Endothelial cell of umbilical vein (primary cell): ENCODE data around the gene NFATC3. TPM values are rescaled to one million over a fixed set of nuclear protein-coding genes. Genes with fewer than 3 reads are reported as not detected.

Experiments used
- BruUV-seq: library from RNA; stranded (reverse); fragments of 400-500 nt; replicated peaks from 2 replicates; lab custom pipeline; 2021; lab: Mats Ljungman, UMichigan
- CTCF ChIA-PET: fragments of 300-600, 350-600 bp; sonication (Branson Sonifier 250); formaldehyde crosslinking; loops from one replicate; lab custom pipeline; 2021; ENCODE audit warnings: antibody characterized with exemption, inconsistent platforms; lab: Charles Lee
- POLR2A ChIA-PET: fragments of 300-600, 350-600 bp; sonication (Branson Sonifier 250); formaldehyde crosslinking; loops from one replicate; lab custom pipeline; 2021; ENCODE audit warnings: antibody characterized with exemption, inconsistent platforms; lab: Charles Lee
- DNase-seq: peaks from one replicate; pipeline ENCODE4 v3.0.0-alpha.2; 2011; ENCODE audit warnings: low read depth, low spot score
- FAIRE-seq: peaks from 2 replicates; lab custom pipeline; 2011; peaks lifted over from hg19 to GRCh38; lab: Jason Lieb, UNC
- H2AFZ ChIP-seq: 2 replicates; pipeline ENCODE4 v1.6.0; 2012; ENCODE audit warnings: low read depth, low read length, control low read depth, inconsistent platforms
- H3K27ac ChIP-seq: 2 replicates; pipeline ENCODE4 v1.5.1; 2011; ENCODE audit warnings: low read depth, mild to moderate bottlenecking, control low read depth, low read length, moderate library complexity; ENCODE audit not compliant: insufficient read depth
- H3K27me3 ChIP-seq, 2 experiments: 2 replicates each; pipeline versions ENCODE4 v1.6.0 to v1.6.1; 2011; ENCODE audit warnings: low read length in 2 of 2, mixed read lengths in 1 of 2; ENCODE audit not compliant: control insufficient read depth in 2 of 2, insufficient read depth in 2 of 2
- H3K36me3 ChIP-seq, 2 experiments: 2 replicates in 1 of 2; 3 replicates in 1 of 2; pipeline ENCODE4 v1.5.1; 2011; ENCODE audit warnings: low read length in 2 of 2, mild to moderate bottlenecking in 1 of 2, moderate library complexity in 1 of 2; ENCODE audit not compliant: control insufficient read depth in 2 of 2, insufficient read depth in 2 of 2; ENCODE audit errors: extremely low read depth in 1 of 2
- H3K4me1 ChIP-seq: 3 replicates; pipeline ENCODE4 v1.5.1; 2011; ENCODE audit warnings: mild to moderate bottlenecking, low read length; ENCODE audit not compliant: control insufficient read depth, insufficient read depth; ENCODE audit errors: extremely low read depth
- H3K4me2 ChIP-seq: 2 replicates; pipeline ENCODE4 v1.6.1; 2011; ENCODE audit warnings: low read length, control low read depth, mixed read lengths; ENCODE audit not compliant: insufficient read depth
- H3K4me3 ChIP-seq, 3 experiments: fragments of 200-600 bp in 1 of 3; sonication (generic), shearing (Covaris generic) in 1 of 3; replicated peaks in 1 of 3; 2 replicates each; pipeline ENCODE4 v1.5.1; 2011 to 2016; ENCODE audit warnings: control low read depth in 3 of 3, low read length in 3 of 3, mild to moderate bottlenecking in 2 of 3, inconsistent platforms in 1 of 3, low read depth in 1 of 3, moderate library complexity in 1 of 3; ENCODE audit not compliant: insufficient read depth in 1 of 3
- H3K79me2 ChIP-seq: 2 replicates; pipeline ENCODE4 v1.6.0; 2012; ENCODE audit warnings: low read length, inconsistent platforms; ENCODE audit not compliant: control insufficient read depth, insufficient read depth
- H3K9ac ChIP-seq: replicated peaks from 2 replicates; pipeline ENCODE3; 2011; ENCODE audit warnings: low read length, control low read depth; ENCODE audit not compliant: insufficient read depth; ENCODE audit errors: extremely low read depth
- H3K9me1 ChIP-seq: replicated peaks from 3 replicates; pipeline ENCODE4 v1.6.0; 2011; ENCODE audit warnings: mild to moderate bottlenecking, low read length; ENCODE audit not compliant: control insufficient read depth, insufficient read depth; ENCODE audit errors: extremely low read depth
- H3K9me3 ChIP-seq: replicated peaks from 2 replicates; pipeline ENCODE4 v1.5.1; 2012; ENCODE audit warnings: low read length, inconsistent platforms; ENCODE audit not compliant: control insufficient read depth, insufficient read depth
- H4K20me1 ChIP-seq: replicated peaks from 2 replicates; pipeline ENCODE3; 2011; ENCODE audit warnings: mild to moderate bottlenecking, low read length; ENCODE audit not compliant: control insufficient read depth, insufficient read depth; ENCODE audit errors: extremely low read depth
- CTCF ChIP-seq, 2 donors: IDR thresholded peaks; 1 replicate in 1 of 2; 2 replicates in 1 of 2; pipeline ENCODE4 v1.5.1; 2011; ENCODE audit warnings: low read length in 2 of 2, mild to moderate bottlenecking in 2 of 2, moderate library complexity in 2 of 2, control low read depth in 1 of 2, inconsistent platforms in 1 of 2, low read depth in 1 of 2; ENCODE audit not compliant: insufficient read depth in 1 of 2; ENCODE audit errors: extremely low read depth in 1 of 2
- EZH2 ChIP-seq: IDR thresholded peaks from 2 replicates; pipeline ENCODE4 v1.6.1; 2012; ENCODE audit warnings: borderline replicate concordance, low read depth, mild to moderate bottlenecking, moderate library complexity, low read length, inconsistent platforms; ENCODE audit not compliant: severe bottlenecking
- FOS ChIP-seq: IDR thresholded peaks from 2 replicates; pipeline ENCODE4 v1.6.1; 2011; ENCODE audit warnings: mild to moderate bottlenecking, low read length, moderate library complexity, borderline replicate concordance; ENCODE audit not compliant: insufficient read depth
- GATA2 ChIP-seq: IDR thresholded peaks from 2 replicates; pipeline ENCODE4 v1.7.0; 2011; ENCODE audit warnings: low read depth, mild to moderate bottlenecking, moderate library complexity, mixed read lengths, low read length; ENCODE audit not compliant: insufficient read length, insufficient read depth
- JUN ChIP-seq: IDR thresholded peaks from 2 replicates; pipeline ENCODE4 v1.6.1; 2011; ENCODE audit warnings: borderline replicate concordance, low read depth; ENCODE audit not compliant: insufficient read length, insufficient read depth
- MYC ChIP-seq: IDR thresholded peaks from one replicate; pipeline ENCODE4 v1.6.1; 2011; ENCODE audit warnings: mild to moderate bottlenecking, low read depth, low read length
- POLR2A ChIP-seq: IDR thresholded peaks from 2 replicates; pipeline ENCODE4 v1.6.1; 2012; ENCODE audit warnings: low read depth, mild to moderate bottlenecking, control low read depth, low read length
- POLR2AphosphoS5 ChIP-seq: IDR thresholded peaks from 2 replicates; pipeline ENCODE4 v1.6.1; 2012; ENCODE audit warnings: low read depth, mild to moderate bottlenecking, control low read depth, low read length, moderate library complexity; ENCODE audit not compliant: insufficient read depth
- dilution Hi-C: fragments of 300-500 bp; cut with MboI; formaldehyde crosslinking; loops from one replicate; pipeline ENCODE4 v1.15.0; 2019; ENCODE audit warnings: low sequenced_read_pairs; ENCODE audit not compliant: extremely low pct_ligation_motif_present
- intact Hi-C: fragments of 100-400 bp; cut with micrococcal nuclease; formaldehyde crosslinking; loops from one replicate; pipeline ENCODE4 v1.10.0; 2022
- polyA plus RNA-seq, 4 experiments: library from polyadenylated mRNA; depleted of rRNA in 3 of 4; stranded (reverse) in 3 of 4; unstranded in 1 of 4; fragments of >200 nt; gene quantifications; 2 replicates each; pipeline versions ENCODE4 v1.2.1 to v1.2.3, GENCODE V29; 2011 to 2012; ENCODE audit warnings: missing spikeins in 1 of 4
- total RNA-seq: library from RNA; stranded (reverse); gene quantifications from 2 replicates; pipeline ENCODE4 v1.2.3, GENCODE V29; 2021
- TF ChIP-seq, protein P1 (sequence below): IDR thresholded peaks from 2 replicates; pipeline ENCODE4 v1.6.1; 2011; ENCODE audit not compliant: insufficient read depth, insufficient read length

NFATC3 gene
- total and polyA plus RNA-seq, 2 donors (not counting 3 experiments of a cell fraction or from before 2014, with no cell fraction given) = 15.6 to 33.1 TPM

DNA sequence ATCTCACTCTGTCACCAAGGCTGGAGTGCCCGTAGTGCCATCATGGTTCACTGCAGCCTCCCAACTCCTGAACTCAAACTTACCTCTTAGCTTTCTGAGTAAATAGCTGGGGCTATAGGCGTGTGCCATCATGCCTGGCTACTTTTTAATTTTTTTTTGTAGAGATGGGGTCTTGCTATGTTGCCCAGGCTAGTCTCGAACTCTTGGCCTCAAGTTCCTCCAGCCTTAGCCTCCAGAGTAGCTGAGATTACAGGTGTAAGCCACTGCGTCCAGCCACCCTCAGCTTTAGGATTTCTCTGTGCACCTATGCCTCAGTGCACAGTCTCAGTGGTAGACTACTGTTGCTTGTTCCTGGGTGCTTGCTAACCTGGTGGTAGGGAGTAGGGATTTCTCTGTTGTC is 184.6 kb downstream of the NFATC3 start:
- Histone ChIP-seq H3K36me3 (peaks cover 0 to 22% of the 10 kb centered on the region in 2 experiments), H3K27me3 (no peaks in the 10 kb centered on the region), H3K27ac (no peak overlapping the region), H3K4me3 (no peak overlapping the region), H3K9me1 (no peaks in the 10 kb centered on the region), H3K4me1 (peaks cover 21% of the 10 kb centered on the region), H3K9me3 (no peaks in the 10 kb centered on the region), H3K9ac (no peak overlapping the region), H2AFZ (no peak overlapping the region), H3K4me2 (no peak overlapping the region), H4K20me1 (no peaks in the 10 kb centered on the region), H3K79me2 (peaks cover 96% of the 10 kb centered on the region)
- FAIRE-seq (no peak), DNase-seq (no peak)
- dilution Hi-C loops (no loop called here), intact Hi-C loops (no loop called here)
- POLR2A ChIA-PET = interaction anchor here (0.7 kb wide), 1 partner anchor 41 kb away, joined by 3 read pairs; the partner anchor contains the start of genes PRMT7 and SLC7A6OS
- no peak for TF ChIP-seq EZH2
- CTCF ChIA-PET = interaction anchor here (1.6 kb wide), 1 partner anchor 20 kb away, joined by 4 read pairs; no protein-coding TSS in a partner anchor
- no TSS peak for BruUV-seq

GRCh38 chr16:68270353-68270752 is 185.2 kb downstream of the NFATC3 start:
- TF ChIP-seq POLR2AphosphoS5 (no peak), MYC (no peak), GATA2 (no peak), JUN (no peak), FOS (no peak), POLR2A (no peak), CTCF (IDR thresholded peaks at IDR 0.05; ENCODE audit: extremely low read depth in 1 of 2, insufficient read depth in 1 of 2, low read depth in 1 of 2, low read length in 2 of 2) (no peak), EZH2 (no peak)
- TF ChIP-seq, protein P1, sequence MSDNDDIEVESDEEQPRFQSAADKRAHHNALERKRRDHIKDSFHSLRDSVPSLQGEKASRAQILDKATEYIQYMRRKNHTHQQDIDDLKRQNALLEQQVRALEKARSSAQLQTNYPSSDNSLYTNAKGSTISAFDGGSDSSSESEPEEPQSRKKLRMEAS = no peak
- ChIA-PET CTCF (interaction anchor here (0.7 to 1.6 kb wide), 2 partner anchors 19 to 84 kb away, joined by 3 to 4 read pairs; no protein-coding TSS in a partner anchor), POLR2A (interaction anchor here (0.7 kb wide), 1 partner anchor 40 kb away, joined by 3 read pairs; the partner anchor contains the start of genes PRMT7 and SLC7A6OS)
- no peak overlapping the region for H3K9ac ChIP-seq
- H3K27ac ChIP-seq = no peak overlapping the region
- H3K79me2 ChIP-seq = peaks cover 95% of the 10 kb centered on the region
- H2AFZ ChIP-seq = no peak overlapping the region
- H3K27me3 ChIP-seq = no peaks in the 10 kb centered on the region
- BruUV-seq = no TSS peak
- no peaks in the 10 kb centered on the region for H4K20me1 ChIP-seq
- intact Hi-C loops = no loop called here
- peaks cover 21% of the 10 kb centered on the region for H3K4me1 ChIP-seq
- no peaks in the 10 kb centered on the region for H3K9me1 ChIP-seq
- dilution Hi-C loops = no loop called here
- peaks cover 0 to 25% of the 10 kb centered on the region in 2 experiments for H3K36me3 ChIP-seq
- H3K9me3 ChIP-seq = no peaks in the 10 kb centered on the region
- no peak overlapping the region for H3K4me2 ChIP-seq
- no peak for FAIRE-seq
- no peak overlapping the region for H3K4me3 ChIP-seq
- DNase-seq = no peak
